ENCODE measurements around the gene CD36. TPM values are rescaled to one million over a fixed set of nuclear protein-coding genes. Genes with fewer than 3 reads are reported as not detected.

Gene CD36
- total and polyA plus RNA-seq, 2 of the 8 experiments (the other 6 are each of a cell fraction or from before 2014, with no cell fraction given), result 0.33 to 0.60 TPM

- TF ChIP-seq CTCF (IDR thresholded peaks at IDR 0.05; ENCODE audit: control extremely low read depth in 1 of 3, insufficient read depth in 1 of 3, low read depth in 1 of 3, low read length in 3 of 3), result no peak
- TF ChIP-seq RXRA (IDR thresholded peaks at IDR 0.05; ENCODE audit: insufficient read depth, low read depth, low read length), result no peak
- TF ChIP-seq SIN3A (conservative IDR thresholded peaks at IDR 0.05 in 1 of 2, IDR thresholded peaks at IDR 0.05 in 1 of 2; ENCODE audit: low read depth in 1 of 2, low read length in 2 of 2), result no peak
- TF ChIP-seq KDM4A (IDR thresholded peaks at IDR 0.05; ENCODE audit: low read depth, low read length, severe bottlenecking), result no peak
- TF ChIP-seq SUZ12 (IDR thresholded peaks at IDR 0.05; ENCODE audit: low read length), result no peak
- no peak for TF ChIP-seq GTF2F1 (IDR thresholded peaks at IDR 0.05; ENCODE audit: borderline replicate concordance, low read depth, low read length)
- no peak for TF ChIP-seq YY1 (IDR thresholded peaks at IDR 0.05; ENCODE audit: low read depth, low read length)
- TF ChIP-seq RBBP5 (IDR thresholded peaks at IDR 0.05; ENCODE audit: borderline replicate concordance, low read depth, low read length), result no peak
Observed at GRCh38 chr7:80662252-80662651, 23.8 kb downstream of the CD36 start (continued).

Data from H1 (cell line).